GM19043 (cell line): ENCODE measurements around the gene RTN4IP1.

Experiments
- ATAC-seq: cut with Tn5 transposase; IDR thresholded peaks from one replicate; pipeline ENCODE4 v1.9.1; 2021; ENCODE audit warnings: low read depth; ENCODE audit not compliant: unreplicated experiment

The RTN4IP1 gene

DNA sequence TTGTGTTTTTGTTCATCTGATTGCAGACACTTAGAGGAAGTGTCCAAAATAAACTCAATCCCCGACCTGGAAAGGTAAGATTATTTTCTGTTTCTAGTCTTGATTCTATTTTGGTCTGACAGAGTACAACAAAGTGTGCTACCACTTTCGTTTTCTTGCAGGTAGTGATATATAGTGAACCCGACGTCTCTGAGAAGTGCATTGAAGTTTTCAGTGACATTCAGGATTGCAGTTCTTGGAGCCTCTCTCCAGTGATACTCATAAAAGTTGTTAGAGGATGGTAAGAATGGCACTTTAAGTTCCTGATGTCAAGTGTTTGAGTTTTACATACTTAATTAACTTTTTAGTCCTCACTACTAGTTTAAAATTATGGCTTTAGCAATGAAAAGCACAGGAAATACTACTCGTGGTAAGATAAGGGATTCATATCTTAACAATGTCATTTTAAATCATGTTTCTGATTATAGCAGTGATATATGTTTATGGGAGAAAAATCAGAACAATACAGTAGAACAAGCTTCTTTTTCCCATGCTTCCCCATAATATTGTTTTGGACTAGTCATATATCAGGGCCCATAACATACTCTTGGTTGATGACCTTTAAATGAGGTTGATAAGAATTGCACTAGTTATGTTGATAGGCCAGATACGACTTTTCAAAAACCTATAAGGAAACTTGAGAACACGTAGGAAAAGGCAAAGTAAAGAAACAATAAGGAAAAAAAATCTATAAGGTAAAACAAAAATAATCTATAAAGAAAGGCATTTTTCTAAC, 104.0 kb downstream of the RTN4IP1 start:
- ATAC-seq: peak; percentile 44

DNA sequence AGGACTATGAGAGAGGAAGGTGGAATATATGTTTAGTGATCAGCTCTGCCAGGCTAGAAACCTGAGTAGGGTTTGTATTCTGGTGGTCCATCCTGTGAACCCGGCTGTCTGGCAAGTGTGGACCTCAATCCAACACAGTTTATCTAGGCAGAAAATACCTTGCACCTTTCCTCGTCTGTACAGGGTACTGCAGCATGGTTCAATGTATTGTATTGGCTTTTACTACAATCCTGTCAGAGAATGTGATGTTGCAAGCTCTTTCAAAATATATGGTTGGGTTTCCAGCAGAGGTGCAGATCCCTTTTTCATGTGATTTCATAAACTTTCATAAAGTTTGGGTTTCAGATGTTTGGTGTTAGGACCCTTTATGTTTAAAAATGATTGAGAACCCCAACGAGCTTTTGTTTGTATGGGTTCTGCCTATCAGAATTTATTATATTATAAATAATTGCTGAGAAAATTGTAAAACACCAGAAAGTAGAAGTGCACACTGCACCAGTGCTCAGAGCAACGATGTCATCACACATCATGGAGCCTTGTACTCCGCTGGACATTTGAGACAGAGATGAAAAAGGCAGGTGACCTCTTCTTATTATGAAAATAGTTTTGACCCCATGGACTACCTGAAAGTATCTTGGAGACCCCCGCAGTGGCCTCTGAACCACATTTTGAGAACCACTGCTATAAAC, 106.6 kb downstream of the RTN4IP1 start:
- no peak for ATAC-seq
